Measurements from ENCODE around the gene KRT72.

- TF ChIP-seq CTCF (IDR thresholded peaks at IDR 0.05) (no peak), POLR2A (IDR thresholded peaks at IDR 0.05) (no peak)
These were observed 48.5 kb downstream of the KRT72 start, which contains the start of gene KRT71 for GRCh38 chr12:52552681-52553195.

Measured in breast epithelium (tissue), 3 donors.